GM12878 (cell line): ENCODE data around the gene DYNC2H1. TPM values are rescaled to one million over a fixed set of nuclear protein-coding genes. Genes with fewer than 3 reads are reported as not detected.

Source experiments
- ATAC-seq: fragments of 200-7000 bp; cut with Tn5 transposase; 3 replicates; pipeline ENCODE4 v1.9.1; 2020; ENCODE audit warnings: mild to moderate bottlenecking, moderate library complexity
- BruUV-seq: library from RNA; stranded (reverse); fragments of 400-500 nt; replicated peaks from 2 replicates; lab custom pipeline; 2021; lab: Mats Ljungman, UMichigan
- CTCF ChIA-PET: fragments of 300-600 bp; sonication (Branson Sonifier 250); formaldehyde crosslinking; extraction: SDS; loops from one replicate; lab custom pipeline; 2021; ENCODE audit warnings: inconsistent platforms; lab: Yijun Ruan, JAX
- POLR2A ChIA-PET: fragments of 350-600 bp; formaldehyde crosslinking; extraction: SDS; loops from one replicate; lab custom pipeline; 2021; ENCODE audit warnings: inconsistent platforms; lab: Charles Lee
- RAD21 ChIA-PET: fragments of 300-600 bp; sonication (Branson Sonifier 250); formaldehyde crosslinking; loops from one replicate; lab custom pipeline; 2023; ENCODE audit warnings: antibody characterized with exemption; ENCODE audit not compliant: unreplicated experiment; lab: Charles Lee
- SMC1A ChIA-PET: fragments of 300-600 bp; sonication (Branson Sonifier 250); formaldehyde crosslinking; loops from one replicate; lab custom pipeline; 2023; ENCODE audit not compliant: unreplicated experiment, uncharacterized antibody; lab: Charles Lee
- DNase-seq: peaks from one replicate; pipeline ENCODE4 v3.0.0-alpha.2; 2011; ENCODE audit warnings: low read depth, low spot score
- FAIRE-seq: peaks from 3 replicates; lab custom pipeline; 2011; peaks lifted over from hg19 to GRCh38; lab: Jason Lieb, UNC
- H2AFZ ChIP-seq: 2 replicates; pipeline ENCODE4 v1.6.0; 2011; ENCODE audit warnings: low read depth, low read length, control low read depth; ENCODE audit not compliant: control insufficient read depth
- H3K27ac ChIP-seq: 2 replicates; pipeline ENCODE4 v1.5.1; 2011; ENCODE audit warnings: control low read depth; ENCODE audit not compliant: control insufficient read depth, insufficient read depth
- H3K27me3 ChIP-seq, 2 experiments: replicated peaks in 1 of 2; 2 replicates each; pipeline versions ENCODE4 v1.6.0 to v1.6.1; 2011; ENCODE audit warnings: low read length in 1 of 2; ENCODE audit not compliant: control insufficient read depth in 2 of 2, insufficient read depth in 2 of 2
- H3K36me3 ChIP-seq, 2 experiments: 2 replicates each; pipeline ENCODE4 v1.5.1; 2011; ENCODE audit warnings: low read length in 1 of 2; ENCODE audit not compliant: control insufficient read depth in 2 of 2, insufficient read depth in 2 of 2
- H3K4me1 ChIP-seq: 2 replicates; pipeline ENCODE4 v1.6.1; 2011; ENCODE audit warnings: mild to moderate bottlenecking, low read length, moderate library complexity, mixed read lengths; ENCODE audit not compliant: control insufficient read depth, insufficient read depth
- H3K4me2 ChIP-seq: 2 replicates; pipeline ENCODE4 v1.6.0; 2011; ENCODE audit warnings: control low read depth; ENCODE audit not compliant: control insufficient read depth, insufficient read depth
- H3K4me3 ChIP-seq: fragments of 200-600 bp; sonication (generic); 2 replicates; pipeline ENCODE4 v1.5.1; 2016
- H3K79me2 ChIP-seq: 2 replicates; pipeline ENCODE4 v1.6.0; 2011; ENCODE audit warnings: low read length; ENCODE audit not compliant: control insufficient read depth, insufficient read depth
- H3K9ac ChIP-seq: 2 replicates; pipeline ENCODE4 v1.8.0; 2011; ENCODE audit warnings: low read length, control low read depth, mixed read lengths; ENCODE audit not compliant: control insufficient read depth, insufficient read depth
- H3K9me3 ChIP-seq: replicated peaks from 3 replicates; pipeline ENCODE4 v1.5.1; 2011; ENCODE audit warnings: mild to moderate bottlenecking, low read length; ENCODE audit not compliant: control insufficient read depth, insufficient read depth
- H4K20me1 ChIP-seq: 2 replicates; pipeline ENCODE4 v1.6.0; 2011; ENCODE audit not compliant: control insufficient read depth, insufficient read depth
- HCFC1 ChIP-seq: fragments of 150-350 bp; IDR thresholded peaks from 2 replicates; pipeline ENCODE4 v1.6.1; 2014; ENCODE audit warnings: low read length
- HDGF ChIP-seq: fragments of 450-650 bp; IDR thresholded peaks from 2 replicates; pipeline ENCODE4 v1.6.1; 2016; ENCODE audit warnings: antibody characterized with exemption
- IKZF1 ChIP-seq: fragments of 450-650 bp; conservative IDR thresholded peaks from 2 replicates; pipeline ENCODE4 v1.6.1; 2017; ENCODE audit warnings: antibody characterized with exemption, mild to moderate bottlenecking
- IRF3 ChIP-seq: fragments of 450-650 bp; IDR thresholded peaks from 2 replicates; pipeline ENCODE4 v1.6.1; 2014; ENCODE audit warnings: mild to moderate bottlenecking
- MTA2 ChIP-seq: fragments of 450-650 bp; IDR thresholded peaks from 2 replicates; pipeline ENCODE4 v1.6.1; 2016; ENCODE audit warnings: low read depth, mild to moderate bottlenecking, moderate library complexity
- MTA3 ChIP-seq: IDR thresholded peaks from 2 replicates; pipeline ENCODE4 v1.6.1; 2012; ENCODE audit warnings: low read length, inconsistent platforms, borderline replicate concordance
- NFYB ChIP-seq: IDR thresholded peaks from 2 replicates; pipeline ENCODE4 v1.6.1; 2011; ENCODE audit warnings: low read depth, mild to moderate bottlenecking, low read length, improper control_type of control experiment, moderate library complexity; ENCODE audit not compliant: insufficient read depth
- POLR2AphosphoS5 ChIP-seq: IDR thresholded peaks from 2 replicates; pipeline ENCODE4 v1.6.1; 2011; ENCODE audit warnings: mild to moderate bottlenecking, low read length, inconsistent platforms
- RB1 ChIP-seq: fragments of 450-650 bp; formaldehyde crosslinking; IDR thresholded peaks from 2 replicates; pipeline ENCODE4 v1.6.1; 2017; ENCODE audit warnings: mild to moderate bottlenecking, borderline replicate concordance
- RFX5 ChIP-seq: IDR thresholded peaks from 2 replicates; pipeline ENCODE4 v1.6.1; 2011; ENCODE audit warnings: low read depth, low read length, improper control_type of control experiment
- SRF ChIP-seq, 2 experiments: IDR thresholded peaks; 2 replicates each; pipeline ENCODE4 v1.6.1; 2011; ENCODE audit warnings: low read depth in 2 of 2, low read length in 2 of 2, mild to moderate bottlenecking in 1 of 2, moderate library complexity in 1 of 2
- WRNIP1 ChIP-seq: IDR thresholded peaks from 2 replicates; pipeline ENCODE4 v1.6.1; 2011; ENCODE audit warnings: low read depth, low read length, improper control_type of control experiment, borderline replicate concordance
- ZBTB11 ChIP-seq: fragments of 450-650 bp; formaldehyde crosslinking; IDR thresholded peaks from 2 replicates; pipeline ENCODE4 v1.5.0; 2022; ENCODE audit warnings: mild to moderate bottlenecking, missing genetic modification characterization
- ZNF622 ChIP-seq: fragments of 450-650 bp; IDR thresholded peaks from 2 replicates; pipeline ENCODE4 v1.6.1; 2017; ENCODE audit warnings: mild to moderate bottlenecking, inconsistent platforms
- ZNF687 ChIP-seq: fragments of 450-650 bp; IDR thresholded peaks from 2 replicates; pipeline ENCODE4 v1.6.1; 2017; ENCODE audit warnings: mild to moderate bottlenecking, moderate library complexity
- WGBS: methylation state at CpG from one replicate; pipeline ENCODE4 v1.1.6; 2016; ENCODE audit warnings: low lambda C conversion rate; ENCODE audit not compliant: insufficient replicate concordance, insufficient coverage; ENCODE audit errors: missing lambda C conversion rate; 5-methylcytosine and 5-hydroxymethylcytosine counted together
- in situ Hi-C: fragments of 300-500 bp; cut with MboI; formaldehyde crosslinking; loops from 9 replicates; pipeline ENCODE4 v1.14.3; 2018; ENCODE audit warnings: mixed read lengths
- intact Hi-C: fragments of 100-400 bp; cut with micrococcal nuclease; formaldehyde crosslinking; loops from one replicate; pipeline ENCODE4 v1.14.2; 2022; ENCODE audit not compliant: unreplicated experiment
- polyA plus RNA-seq, 11 experiments: library from polyadenylated mRNA; depleted of rRNA in 4 of 11; unstranded in 6 of 11; stranded (reverse) in 5 of 11; fragments of >200 nt; fragmentation: Nextera tagmentation in 4 of 11; fragmentation: Illumina TruSeq in 1 of 11; extraction: Ambion mirVana in 4 of 11; extraction: Trizol in 1 of 11; gene quantifications; 1 replicate in 1 of 11; 2 replicates in 10 of 11; pipeline versions ENCODE4 v1.2.1 to v1.2.3, GENCODE V29; 2011 to 2016; ENCODE audit warnings: inconsistent platforms in 2 of 11, missing spikeins in 2 of 11, low read depth in 1 of 11
- total RNA-seq, 4 experiments: library from RNA; depleted of rRNA in 3 of 4; stranded (reverse); fragments of >200 nt in 3 of 4; fragmentation: Illumina TruSeq in 1 of 4; extraction: Trizol in 1 of 4; gene quantifications; 2 replicates each; pipeline versions ENCODE4 v1.2.1 to v1.2.3, GENCODE V29; 2013 to 2021

The DYNC2H1 gene
- total and polyA plus RNA-seq, 10 of the 15 experiments (the other 5 are each of a cell fraction or from before 2014, with no cell fraction given) = 0.12 to 3.9 (median 0.23) TPM; not detected in 2

GRCh38 chr11:103322821-103323220 lies 213.6 kb downstream of the DYNC2H1 start (continued):
- TF ChIP-seq HDGF (no peak), WRNIP1 (no peak), NFYB (no peak), IKZF1 (no peak), ZBTB11 (CRISPR knock-in tag) (no peak), IRF3 (no peak)

GRCh38 chr11:103325686-103326069 lies 216.5 kb downstream of the DYNC2H1 start:
- Histone ChIP-seq H3K4me3 (no peak overlapping the region), H4K20me1 (no peaks in the 10 kb centered on the region), H3K27ac (no peak overlapping the region), H3K4me2 (no peak overlapping the region), H2AFZ (peak overlapping the region; percentile 58), H3K79me2 (no peaks in the 10 kb centered on the region), H3K9ac (no peak overlapping the region), H3K9me3 (no peaks in the 10 kb centered on the region), H3K36me3 (no peaks in the 10 kb centered on the region), H3K27me3 (no peaks in the 10 kb centered on the region), H3K4me1 (no peaks in the 10 kb centered on the region)
- in situ Hi-C loops = loop anchor here (5.0 kb wide), 1 partner anchor 277 kb away; no protein-coding TSS in a partner anchor
- ChIA-PET SMC1A (interaction anchor here (0.7 to 1.4 kb wide), 4 partner anchors 10 to 277 kb away, joined by 3 read pairs; no protein-coding TSS in a partner anchor), POLR2A (no interaction called here), RAD21 (no interaction called here), CTCF (interaction anchor here (0.6 to 2.0 kb wide), 12 partner anchors 11 to 1287 kb away, joined by 3 to 17 read pairs (median 4); no protein-coding TSS in a partner anchor)
- ATAC-seq (peak; percentile 46), FAIRE-seq (no peak), DNase-seq (no peak)
- no TSS peak for BruUV-seq
- WGBS = 13% methylated on average over 7 of the region's 7 CpGs
- no peak for TF ChIP-seq ZNF687
- TF ChIP-seq RB1 = no peak
- no peak for TF ChIP-seq SRF (IDR thresholded peaks at IDR 0.05; ENCODE audit: low read depth in 2 of 2, low read length in 2 of 2)
- no peak for TF ChIP-seq MTA2
- no peak for TF ChIP-seq RFX5
- TF ChIP-seq HCFC1 = no peak
- TF ChIP-seq ZNF622 = no peak
- TF ChIP-seq MTA3 = no peak
- TF ChIP-seq POLR2AphosphoS5 = no peak
- intact Hi-C loops = loop anchor here (2.0 kb wide), 1 partner anchor 275 kb away; no protein-coding TSS in a partner anchor
